ENCODE measurements around the gene GFER. TPM values are rescaled to one million over a fixed set of nuclear protein-coding genes. Genes with fewer than 3 reads are reported as not detected.
A peak's percentile ranks its signal among the peaks of the same experiment; 100 is the strongest.

GFER gene
- total and polyA plus RNA-seq, 9 of the 15 experiments (the other 6 are each of a cell fraction or from before 2014, with no cell fraction given) = 4.3 to 53.7 (median 19.8) TPM

DNA sequence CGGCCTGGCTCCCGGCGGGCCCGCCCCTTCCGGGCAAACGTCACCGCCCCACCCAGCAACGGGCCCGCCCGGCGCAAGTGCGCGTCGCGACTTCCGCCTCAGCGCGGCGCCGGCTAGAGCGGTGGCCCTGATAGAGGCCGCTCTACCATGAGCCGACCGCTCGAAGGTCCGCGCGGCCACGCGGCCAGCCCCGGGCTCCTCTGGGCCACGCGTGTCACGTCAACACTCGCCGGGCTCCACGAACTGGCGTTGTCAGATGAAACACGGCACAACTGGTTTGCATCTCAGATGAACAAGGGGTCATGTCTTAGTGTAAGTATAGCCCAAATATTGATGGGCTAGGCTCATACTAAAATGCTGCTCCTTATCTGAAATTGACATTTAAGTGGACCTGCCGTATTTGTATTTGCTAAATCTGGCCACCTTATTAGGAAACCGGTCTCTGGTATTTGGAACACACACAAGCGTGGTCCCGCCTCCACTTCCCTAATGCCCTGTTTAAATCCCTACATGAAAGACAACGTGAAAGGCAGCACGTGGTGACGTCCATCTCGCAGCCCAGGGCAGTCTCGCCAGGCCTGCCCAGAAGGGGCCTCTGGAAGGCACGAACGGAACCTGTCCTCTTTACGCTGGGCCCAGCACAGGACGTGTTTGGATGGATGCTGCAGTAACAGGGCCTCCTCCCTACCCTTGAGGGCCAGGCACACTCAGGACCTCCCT, 26.0 kb downstream of the GFER start, which contains the start of gene ZNF598 (continued):
- TF ChIP-seq TBP (optimal IDR thresholded peaks at IDR 0.05; ENCODE audit: low read depth, low read length) (peak; percentile 86), NR2F6 (CRISPR knock-in tag; IDR thresholded peaks at IDR 0.05) (no peak), SAFB (IDR thresholded peaks at IDR 0.05; ENCODE audit: borderline replicate concordance, low read depth, low read length) (peak; percentile 89), ZNF79 (CRISPR knock-in tag; IDR thresholded peaks at IDR 0.05; ENCODE audit: low read depth) (no peak), HNRNPLL (IDR thresholded peaks at IDR 0.05; ENCODE audit: low read depth, low read length, poor library complexity, severe bottlenecking) (peak; percentile 6), SRSF7 (optimal IDR thresholded peaks at IDR 0.05; ENCODE audit: low read depth, low read length) (no peak), JUNB (CRISPR knock-in tag; conservative IDR thresholded peaks at IDR 0.05) (no peak), GABPB2 (CRISPR knock-in tag; conservative IDR thresholded peaks at IDR 0.05) (no peak), HDAC3 (IDR thresholded peaks at IDR 0.05; ENCODE audit: borderline replicate concordance, partially characterized antibody) (no peak), ZNF280B (CRISPR knock-in tag; IDR thresholded peaks at IDR 0.05) (no peak), RFX1 (IDR thresholded peaks at IDR 0.05) (no peak), TCF7L2 (IDR thresholded peaks at IDR 0.05; ENCODE audit: low read depth, low read length) (no peak), CEBPB (tag; IDR thresholded peaks at IDR 0.05) (no peak), RHOXF2B (CRISPR knock-in tag; conservative IDR thresholded peaks at IDR 0.05) (no peak), PHF21A (IDR thresholded peaks at IDR 0.05; ENCODE audit: borderline replicate concordance, low read depth) (no peak), BACH1 (tag; IDR thresholded peaks at IDR 0.05) (no peak), CSDE1 (IDR thresholded peaks at IDR 0.05) (peak in 1 of 2 experiments; percentile 68; a peak in 1 of 4 replicates), TRIM28 (IDR thresholded peaks at IDR 0.05) (no peak), EWSR1 (IDR thresholded peaks at IDR 0.05; ENCODE audit: borderline replicate concordance, low read depth, partially characterized antibody) (no peak), ETS2 (tag; IDR thresholded peaks at IDR 0.05; ENCODE audit: borderline replicate concordance, poor library complexity, severe bottlenecking) (no peak), ZNF707 (CRISPR knock-in tag; conservative IDR thresholded peaks at IDR 0.05) (no peak)
- TF ChIP-seq, protein P1, sequence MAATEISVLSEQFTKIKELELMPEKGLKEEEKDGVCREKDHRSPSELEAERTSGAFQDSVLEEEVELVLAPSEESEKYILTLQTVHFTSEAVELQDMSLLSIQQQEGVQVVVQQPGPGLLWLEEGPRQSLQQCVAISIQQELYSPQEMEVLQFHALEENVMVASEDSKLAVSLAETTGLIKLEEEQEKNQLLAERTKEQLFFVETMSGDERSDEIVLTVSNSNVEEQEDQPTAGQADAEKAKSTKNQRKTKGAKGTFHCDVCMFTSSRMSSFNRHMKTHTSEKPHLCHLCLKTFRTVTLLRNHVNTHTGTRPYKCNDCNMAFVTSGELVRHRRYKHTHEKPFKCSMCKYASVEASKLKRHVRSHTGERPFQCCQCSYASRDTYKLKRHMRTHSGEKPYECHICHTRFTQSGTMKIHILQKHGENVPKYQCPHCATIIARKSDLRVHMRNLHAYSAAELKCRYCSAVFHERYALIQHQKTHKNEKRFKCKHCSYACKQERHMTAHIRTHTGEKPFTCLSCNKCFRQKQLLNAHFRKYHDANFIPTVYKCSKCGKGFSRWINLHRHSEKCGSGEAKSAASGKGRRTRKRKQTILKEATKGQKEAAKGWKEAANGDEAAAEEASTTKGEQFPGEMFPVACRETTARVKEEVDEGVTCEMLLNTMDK (IDR thresholded peaks at IDR 0.05; ENCODE audit: borderline replicate concordance, insufficient read depth, low read depth, low read length, poor library complexity, severe bottlenecking) = no peak
- TF ChIP-seq, protein P2, sequence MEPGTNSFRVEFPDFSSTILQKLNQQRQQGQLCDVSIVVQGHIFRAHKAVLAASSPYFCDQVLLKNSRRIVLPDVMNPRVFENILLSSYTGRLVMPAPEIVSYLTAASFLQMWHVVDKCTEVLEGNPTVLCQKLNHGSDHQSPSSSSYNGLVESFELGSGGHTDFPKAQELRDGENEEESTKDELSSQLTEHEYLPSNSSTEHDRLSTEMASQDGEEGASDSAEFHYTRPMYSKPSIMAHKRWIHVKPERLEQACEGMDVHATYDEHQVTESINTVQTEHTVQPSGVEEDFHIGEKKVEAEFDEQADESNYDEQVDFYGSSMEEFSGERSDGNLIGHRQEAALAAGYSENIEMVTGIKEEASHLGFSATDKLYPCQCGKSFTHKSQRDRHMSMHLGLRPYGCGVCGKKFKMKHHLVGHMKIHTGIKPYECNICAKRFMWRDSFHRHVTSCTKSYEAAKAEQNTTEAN (CRISPR knock-in tag; IDR thresholded peaks at IDR 0.05) = no peak
- TF ChIP-seq, protein P3, sequence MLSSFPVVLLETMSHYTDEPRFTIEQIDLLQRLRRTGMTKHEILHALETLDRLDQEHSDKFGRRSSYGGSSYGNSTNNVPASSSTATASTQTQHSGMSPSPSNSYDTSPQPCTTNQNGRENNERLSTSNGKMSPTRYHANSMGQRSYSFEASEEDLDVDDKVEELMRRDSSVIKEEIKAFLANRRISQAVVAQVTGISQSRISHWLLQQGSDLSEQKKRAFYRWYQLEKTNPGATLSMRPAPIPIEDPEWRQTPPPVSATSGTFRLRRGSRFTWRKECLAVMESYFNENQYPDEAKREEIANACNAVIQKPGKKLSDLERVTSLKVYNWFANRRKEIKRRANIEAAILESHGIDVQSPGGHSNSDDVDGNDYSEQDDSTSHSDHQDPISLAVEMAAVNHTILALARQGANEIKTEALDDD (IDR thresholded peaks at IDR 0.05) = no peak
